HCT116 (cell line): ENCODE results near the gene CCL13.

Experiments used
- CEBPB ChIP-seq: IDR thresholded peaks from 2 replicates; pipeline ENCODE4 v1.6.1; 2012; ENCODE audit warnings: low read depth
- CTCF ChIP-seq, 3 experiments: fragments of 200-600 bp in 1 of 3; sonication (generic) in 1 of 3; IDR thresholded peaks in 2 of 3; conservative IDR thresholded peaks in 1 of 3; 2 replicates each; pipeline ENCODE4 v1.5.1; 2012 to 2017; ENCODE audit warnings: low read depth in 2 of 3, low read length in 2 of 3, antibody characterized with exemption in 1 of 3, borderline replicate concordance in 1 of 3, control low read depth in 1 of 3, mild to moderate bottlenecking in 1 of 3, mixed read lengths in 1 of 3, mixed run types in 1 of 3, moderate library complexity in 1 of 3; ENCODE audit not compliant: insufficient read depth in 1 of 3
- EZH2 ChIP-seq: fragments of 200-600 bp; sonication (generic); IDR thresholded peaks from 2 replicates; pipeline ENCODE4 v1.6.1; 2017; ENCODE audit warnings: antibody characterized with exemption, mixed run types
- POLR2A ChIP-seq: IDR thresholded peaks from 2 replicates; pipeline ENCODE4 v1.7.0; 2011; ENCODE audit warnings: borderline replicate concordance; ENCODE audit not compliant: insufficient read depth, insufficient read length; ENCODE audit errors: extremely low read depth
- TF ChIP-seq, protein P1 (sequence below): IDR thresholded peaks from 2 replicates; pipeline ENCODE4 v1.6.1; 2011; ENCODE audit warnings: mild to moderate bottlenecking, low read length, moderate library complexity; ENCODE audit not compliant: insufficient replicate concordance; ENCODE audit errors: extremely low read depth

DNA sequence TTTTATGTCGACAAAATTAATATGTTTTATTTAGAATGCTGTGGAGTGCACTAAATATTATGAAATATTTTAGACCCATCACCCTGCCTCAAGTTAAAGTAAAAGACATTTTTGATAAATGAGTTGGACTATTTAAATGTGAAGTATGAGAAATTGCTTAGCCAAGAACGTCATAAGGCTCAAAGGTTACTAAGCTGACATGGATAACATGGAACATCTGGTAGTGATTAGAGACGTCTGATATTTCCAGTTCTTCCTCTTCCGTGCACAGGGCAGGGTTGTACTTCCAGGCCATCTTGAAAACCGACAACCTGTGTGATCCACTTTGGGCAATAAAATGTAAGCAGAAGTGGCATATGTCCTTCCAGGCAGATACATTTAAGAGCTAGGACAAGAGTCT lies 44.2 kb upstream of the CCL13 start:
- TF ChIP-seq, protein P1, sequence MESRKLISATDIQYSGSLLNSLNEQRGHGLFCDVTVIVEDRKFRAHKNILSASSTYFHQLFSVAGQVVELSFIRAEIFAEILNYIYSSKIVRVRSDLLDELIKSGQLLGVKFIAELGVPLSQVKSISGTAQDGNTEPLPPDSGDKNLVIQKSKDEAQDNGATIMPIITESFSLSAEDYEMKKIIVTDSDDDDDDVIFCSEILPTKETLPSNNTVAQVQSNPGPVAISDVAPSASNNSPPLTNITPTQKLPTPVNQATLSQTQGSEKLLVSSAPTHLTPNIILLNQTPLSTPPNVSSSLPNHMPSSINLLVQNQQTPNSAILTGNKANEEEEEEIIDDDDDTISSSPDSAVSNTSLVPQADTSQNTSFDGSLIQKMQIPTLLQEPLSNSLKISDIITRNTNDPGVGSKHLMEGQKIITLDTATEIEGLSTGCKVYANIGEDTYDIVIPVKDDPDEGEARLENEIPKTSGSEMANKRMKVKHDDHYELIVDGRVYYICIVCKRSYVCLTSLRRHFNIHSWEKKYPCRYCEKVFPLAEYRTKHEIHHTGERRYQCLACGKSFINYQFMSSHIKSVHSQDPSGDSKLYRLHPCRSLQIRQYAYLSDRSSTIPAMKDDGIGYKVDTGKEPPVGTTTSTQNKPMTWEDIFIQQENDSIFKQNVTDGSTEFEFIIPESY, result no peak
- TF ChIP-seq CEBPB, result no peak
- no peak for TF ChIP-seq POLR2A
- TF ChIP-seq CTCF (IDR thresholded peaks at IDR 0.05 in 2 of 3, conservative IDR thresholded peaks at IDR 0.05 in 1 of 3; ENCODE audit: borderline replicate concordance in 1 of 3, insufficient read depth in 1 of 3, low read depth in 2 of 3, low read length in 2 of 3), result no peak
- no peak for TF ChIP-seq EZH2
